H1 (cell line): ENCODE data around the gene NFASC. TPM values are rescaled to one million over a fixed set of nuclear protein-coding genes. Genes with fewer than 3 reads are reported as not detected.

Source experiments
- CTCF ChIA-PET: fragments of 300-600 bp; sonication (Branson Sonifier 250); formaldehyde crosslinking; loops from one replicate; lab custom pipeline; 2021; ENCODE audit not compliant: partially characterized antibody; lab: Charles Lee
- POLR2A ChIA-PET: fragments of 300-600 bp; sonication (Branson Sonifier 250); formaldehyde crosslinking; loops from one replicate; lab custom pipeline; 2021; ENCODE audit warnings: inconsistent platforms; ENCODE audit not compliant: partially characterized antibody; lab: Charles Lee
- DNase-seq, 2 experiments: peaks; one replicate each; pipeline versions ENCODE4 v3.0.0 to v3.0.0-alpha.2; 2010 to 2022; ENCODE audit warnings: low spot score in 2 of 2, low read depth in 1 of 2, mixed read lengths in 1 of 2
- FAIRE-seq: peaks from 2 replicates; lab custom pipeline; 2011; peaks lifted over from hg19 to GRCh38; lab: Jason Lieb, UNC
- H2AFZ ChIP-seq: 2 replicates; pipeline ENCODE4 v1.8.1; 2012; ENCODE audit warnings: low read length, inconsistent platforms
- H2AK5ac ChIP-seq: 2 replicates; pipeline ENCODE4 v1.6.1; 2013; ENCODE audit warnings: low read depth, low read length
- H2BK120ac ChIP-seq: replicated peaks from 2 replicates; pipeline ENCODE3; 2013; ENCODE audit warnings: low read depth, low read length, inconsistent platforms
- H2BK12ac ChIP-seq: 2 replicates; pipeline ENCODE4 v1.6.1; 2013; ENCODE audit warnings: low read depth, low read length
- H2BK15ac ChIP-seq: 2 replicates; pipeline ENCODE4 v1.6.1; 2013; ENCODE audit warnings: low read length
- H2BK20ac ChIP-seq: 2 replicates; pipeline ENCODE4 v1.6.1; 2013; ENCODE audit warnings: low read length
- H2BK5ac ChIP-seq: 2 replicates; pipeline ENCODE4 v1.6.1; 2013; ENCODE audit warnings: low read depth, low read length
- H3K14ac ChIP-seq: 2 replicates; pipeline ENCODE4 v1.6.1; 2013; ENCODE audit warnings: inconsistent platforms; ENCODE audit not compliant: insufficient read length
- H3K18ac ChIP-seq: 2 replicates; pipeline ENCODE4 v1.6.1; 2013; ENCODE audit warnings: low read length; ENCODE audit errors: extremely low read depth
- H3K23ac ChIP-seq: 2 replicates; pipeline ENCODE4 v1.6.1; 2013; ENCODE audit warnings: inconsistent platforms; ENCODE audit not compliant: insufficient read length
- H3K23me2 ChIP-seq: 2 replicates; pipeline ENCODE4 v1.6.1; 2013; ENCODE audit warnings: low read depth, low read length
- H3K27ac ChIP-seq: 2 replicates; pipeline ENCODE4 v1.6.1; 2011; ENCODE audit warnings: low read depth, low read length, inconsistent platforms
- H3K27me3 ChIP-seq, 4 experiments: replicated peaks in 1 of 4; 1 replicate in 1 of 4; 2 replicates in 3 of 4; pipeline versions ENCODE4 v1.6.1 to v1.8.1; 2011 to 2013; ENCODE audit warnings: low read length in 3 of 4, mild to moderate bottlenecking in 3 of 4, inconsistent platforms in 2 of 4, mixed read lengths in 2 of 4, moderate library complexity in 1 of 4; ENCODE audit not compliant: control insufficient read depth in 3 of 4, insufficient read depth in 3 of 4; ENCODE audit errors: extremely low read depth in 1 of 4
- H3K36me3 ChIP-seq, 4 experiments: 2 replicates each; pipeline versions ENCODE4 v1.6.1 to v1.8.1; 2011 to 2013; ENCODE audit warnings: mild to moderate bottlenecking in 4 of 4, low read length in 3 of 4, moderate library complexity in 2 of 4, control low read depth in 1 of 4, inconsistent platforms in 1 of 4; ENCODE audit not compliant: insufficient read depth in 4 of 4, control insufficient read depth in 2 of 4
- H3K4ac ChIP-seq: replicated peaks from 2 replicates; pipeline ENCODE3; 2013; ENCODE audit warnings: low read length, low read depth, mixed read lengths, inconsistent platforms; ENCODE audit not compliant: insufficient read length
- H3K4me1 ChIP-seq, 4 experiments: replicated peaks in 1 of 4; 1 replicate in 1 of 4; 2 replicates in 3 of 4; pipeline versions ENCODE4 v1.6.1 to v1.8.1; 2011 to 2013; ENCODE audit warnings: low read length in 3 of 4, inconsistent platforms in 2 of 4, mixed read lengths in 1 of 4; ENCODE audit not compliant: insufficient read depth in 4 of 4, control insufficient read depth in 3 of 4
- H3K4me2 ChIP-seq, 2 experiments: 2 replicates each; pipeline versions ENCODE4 v1.6.1 to v1.8.1; 2011 to 2013; ENCODE audit warnings: low read depth in 2 of 2, low read length in 2 of 2, control low read depth in 1 of 2, inconsistent platforms in 1 of 2, mild to moderate bottlenecking in 1 of 2; ENCODE audit not compliant: insufficient read depth in 1 of 2
- H3K4me3 ChIP-seq, 4 experiments: fragments of 200-600, 300-600 bp in 1 of 4; sonication (generic), shearing (Covaris generic), sonication (Bioruptor Twin) in 1 of 4; 2 replicates each; pipeline versions ENCODE4 v1.5.1 to v1.8.1; 2011 to 2016; ENCODE audit warnings: low read length in 4 of 4, low read depth in 3 of 4, control low read depth in 2 of 4, inconsistent platforms in 2 of 4, mild to moderate bottlenecking in 2 of 4, mixed read lengths in 1 of 4, moderate library complexity in 1 of 4; ENCODE audit not compliant: insufficient read depth in 2 of 4; ENCODE audit errors: extremely low read depth in 1 of 4
- H3K56ac ChIP-seq: replicated peaks from 2 replicates; pipeline ENCODE3; 2013; ENCODE audit warnings: low read depth, mild to moderate bottlenecking, mixed read lengths, low read length, inconsistent platforms; ENCODE audit not compliant: insufficient read length
- H3K79me1 ChIP-seq: 2 replicates; pipeline ENCODE4 v1.6.1; 2013; ENCODE audit warnings: low read depth, low read length, control low read depth
- H3K79me2 ChIP-seq, 2 experiments: 2 replicates each; pipeline versions ENCODE4 v1.6.1 to v1.8.1; 2012 to 2013; ENCODE audit warnings: low read length in 2 of 2, mild to moderate bottlenecking in 2 of 2, inconsistent platforms in 1 of 2; ENCODE audit not compliant: insufficient read depth in 2 of 2, control insufficient read depth in 1 of 2
- H3K9ac ChIP-seq, 4 experiments: replicated peaks in 1 of 4; 1 replicate in 1 of 4; 2 replicates in 3 of 4; pipeline versions ENCODE4 v1.6.1 to v1.8.1; 2011 to 2013; ENCODE audit warnings: low read depth in 3 of 4, low read length in 3 of 4, control low read depth in 2 of 4, mild to moderate bottlenecking in 2 of 4, moderate library complexity in 2 of 4, inconsistent platforms in 1 of 4; ENCODE audit errors: extremely low read depth in 1 of 4
- H3K9me3 ChIP-seq, 2 experiments: 2 replicates each; pipeline versions ENCODE4 v1.6.1 to v1.8.1; 2012 to 2013; ENCODE audit warnings: mild to moderate bottlenecking in 2 of 2, moderate library complexity in 2 of 2, control low read depth in 1 of 2, inconsistent platforms in 1 of 2, low read depth in 1 of 2, low read length in 1 of 2, mixed read lengths in 1 of 2; ENCODE audit not compliant: insufficient read depth in 2 of 2
- H4K20me1 ChIP-seq, 2 experiments: replicated peaks in 1 of 2; 2 replicates each; pipeline versions ENCODE3 to v1.8.1; 2011 to 2013; ENCODE audit warnings: inconsistent platforms in 2 of 2, low read length in 2 of 2, mild to moderate bottlenecking in 1 of 2; ENCODE audit not compliant: insufficient read depth in 2 of 2, control insufficient read depth in 1 of 2
- H4K5ac ChIP-seq: 2 replicates; pipeline ENCODE4 v1.6.1; 2013; ENCODE audit warnings: low read length, low read depth, mixed read lengths, inconsistent platforms; ENCODE audit not compliant: insufficient read length
- H4K8ac ChIP-seq: 2 replicates; pipeline ENCODE4 v1.8.0; 2013; ENCODE audit warnings: mild to moderate bottlenecking, moderate library complexity, low read length, inconsistent platforms; ENCODE audit not compliant: insufficient read depth; ENCODE audit errors: extremely low read depth
- H4K91ac ChIP-seq: replicated peaks from 2 replicates; pipeline ENCODE3; 2013; ENCODE audit warnings: low read length, mixed read lengths, inconsistent platforms; ENCODE audit not compliant: insufficient read length
- CHD2 ChIP-seq: IDR thresholded peaks from 2 replicates; pipeline ENCODE4 v1.6.1; 2012; ENCODE audit warnings: low read length, improper control_type of control experiment
- CTBP2 ChIP-seq: IDR thresholded peaks from 2 replicates; pipeline ENCODE4 v1.7.0; 2011; ENCODE audit warnings: borderline replicate concordance, mild to moderate bottlenecking, moderate library complexity, mixed read lengths, low read length; ENCODE audit not compliant: insufficient read depth, insufficient read length
- FOSL1 ChIP-seq: IDR thresholded peaks from 2 replicates; pipeline ENCODE4 v1.6.1; 2011; ENCODE audit warnings: mild to moderate bottlenecking, low read depth, low read length, moderate library complexity; ENCODE audit not compliant: insufficient read depth
- HDAC6 ChIP-seq: IDR thresholded peaks from one replicate; pipeline ENCODE4 v1.7.1; 2012; ENCODE audit warnings: low read depth, mild to moderate bottlenecking, inconsistent platforms, low read length, moderate library complexity
- KDM5A ChIP-seq: fragments of 200-600 bp; IDR thresholded peaks from 2 replicates; pipeline ENCODE4 v1.7.1; 2012; ENCODE audit warnings: mild to moderate bottlenecking, low read length, inconsistent platforms, mixed read lengths
- PHF8 ChIP-seq: fragments of 200-600 bp; sonication (generic); conservative IDR thresholded peaks from 2 replicates; pipeline ENCODE4 v1.7.1; 2012; ENCODE audit warnings: low read depth, mild to moderate bottlenecking, inconsistent platforms, low read length, moderate library complexity
- POLR2AphosphoS5 ChIP-seq: IDR thresholded peaks from 2 replicates; pipeline ENCODE4 v1.6.1; 2011; ENCODE audit warnings: low read depth, low read length
- RXRA ChIP-seq: IDR thresholded peaks from 2 replicates; pipeline ENCODE4 v1.6.1; 2011; ENCODE audit warnings: low read depth, mild to moderate bottlenecking, low read length, moderate library complexity; ENCODE audit not compliant: insufficient read depth
- SIN3A ChIP-seq, 2 experiments: IDR thresholded peaks in 1 of 2; conservative IDR thresholded peaks in 1 of 2; 2 replicates each; pipeline ENCODE4 v1.6.1; 2011 to 2012; ENCODE audit warnings: low read length in 2 of 2, improper control_type of control experiment in 1 of 2, low read depth in 1 of 2, mild to moderate bottlenecking in 1 of 2
- SIX5 ChIP-seq: IDR thresholded peaks from 2 replicates; pipeline ENCODE4 v1.6.1; 2011; ENCODE audit warnings: mild to moderate bottlenecking, low read depth, low read length
- WGBS, 2 experiments: shearing (Covaris generic) in 1 of 2; methylation state at CpG; one replicate each; pipeline versions ENCODE4 v1.1.6 to v1.1.7; 2013 to 2015; ENCODE audit warnings: low lambda C conversion rate in 2 of 2, mixed read lengths in 2 of 2, inconsistent platforms in 1 of 2, low coverage in 1 of 2, missing lambda C conversion rate in 1 of 2; ENCODE audit not compliant: insufficient replicate concordance in 2 of 2, insufficient coverage in 1 of 2, insufficient read length in 1 of 2; ENCODE audit errors: extremely low coverage in 1 of 2, missing lambda C conversion rate in 1 of 2; 5-methylcytosine and 5-hydroxymethylcytosine counted together
- polyA plus RNA-seq, 7 experiments: library from polyadenylated mRNA; depleted of rRNA in 3 of 7; stranded (reverse) in 5 of 7; unstranded in 2 of 7; fragments of >200 nt in 5 of 7; fragments of 200-250 nt in 2 of 7; gene quantifications; 1 replicate in 5 of 7; 2 replicates in 1 of 7; 4 replicates in 1 of 7; pipeline versions ENCODE4 v1.2.1 to v1.2.3, GENCODE V29; 2011 to 2013; ENCODE audit warnings: missing spikeins in 2 of 7, mixed read lengths in 2 of 7
- total RNA-seq: library from RNA; stranded (reverse); fragmentation: NEBNext Ultra II Directional; extraction: Animal tissue kit (Norgen Biotek cat#: 25700); gene quantifications from 2 replicates; pipeline ENCODE4 v1.2.1, GENCODE V29; 2021
- TF ChIP-seq, protein P1 (sequence below), 3 experiments: IDR thresholded peaks; 1 replicate in 2 of 3; 2 replicates in 1 of 3; pipeline versions ENCODE4 v1.5.1 to v1.6.1; 2011; ENCODE audit warnings: low read length in 3 of 3, mild to moderate bottlenecking in 3 of 3, inconsistent platforms in 2 of 3, low read depth in 1 of 3, moderate library complexity in 1 of 3; ENCODE audit not compliant: insufficient read depth in 1 of 3; ENCODE audit errors: control extremely low read depth in 1 of 3

The NFASC gene
- total and polyA plus RNA-seq, 2 of the 8 experiments (the other 6 are each of a cell fraction or from before 2014, with no cell fraction given): 5.0 to 15.2 TPM

DNA sequence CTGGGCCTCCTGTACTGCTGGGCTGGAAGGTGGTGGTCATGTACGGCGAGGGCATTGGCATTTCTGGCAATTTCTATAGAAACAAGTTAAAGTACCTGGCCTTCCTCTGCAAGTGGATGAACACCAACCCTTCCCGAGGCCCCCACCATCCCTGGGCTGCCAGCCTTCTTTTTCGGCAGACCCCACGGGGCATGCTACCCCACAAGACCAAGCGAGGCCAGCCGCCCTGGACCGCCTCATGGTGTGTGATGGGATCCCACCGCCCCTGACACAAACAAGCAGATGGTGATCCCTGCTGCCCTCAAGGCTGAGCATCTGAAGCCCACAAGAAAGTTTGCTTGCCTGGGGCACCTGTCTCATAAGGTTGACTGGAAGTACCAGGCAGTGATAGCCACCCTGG lies 76.0 kb downstream of the NFASC start:
- H3K4me3 ChIP-seq: no peak overlapping the region
- H2BK15ac ChIP-seq: no peak overlapping the region
- DNase-seq: no peak
- no peak overlapping the region for H2BK12ac ChIP-seq
- CTCF ChIA-PET: interaction anchor here (0.6 to 11.9 kb wide), 6 partner anchors 21 to 335 kb away, joined by 3 to 278 read pairs (median 4); no protein-coding TSS in a partner anchor
- H3K9me3 ChIP-seq: no peaks in the 10 kb centered on the region
- 93% methylated on average over 9 of the region's 9 CpGs; no CpG with 5 or more reads in 1 of the 2 experiments for WGBS, 2 experiments
- H3K79me2 ChIP-seq: no peaks in the 10 kb centered on the region
- H3K14ac ChIP-seq: no peak overlapping the region
- H3K23me2 ChIP-seq: 0 out of 2 replicates have a peak, but pooled peaks cover 4% of the 10 kb centered on the region
- H3K18ac ChIP-seq: no peak overlapping the region
- FAIRE-seq: no peak
- no peak overlapping the region for H3K9ac ChIP-seq
- POLR2A ChIA-PET: no interaction called here
- H4K91ac ChIP-seq: no peak overlapping the region
- H3K36me3 ChIP-seq: no peaks in the 10 kb centered on the region
- no peak overlapping the region for H4K8ac ChIP-seq
- no peaks in the 10 kb centered on the region for H3K27me3 ChIP-seq
- H3K27ac ChIP-seq: no peak overlapping the region
- no peak overlapping the region for H2BK120ac ChIP-seq
- H4K5ac ChIP-seq: no peak overlapping the region
- no peak overlapping the region for H2AFZ ChIP-seq
- H4K20me1 ChIP-seq: peaks cover 0 to 2% of the 10 kb centered on the region in 2 experiments
- H2AK5ac ChIP-seq: no peak overlapping the region
- no peaks in the 10 kb centered on the region for H3K79me1 ChIP-seq
- H3K56ac ChIP-seq: no peak overlapping the region
- no peak overlapping the region for H3K4ac ChIP-seq
- peaks cover 0 to 7% (median 4%) of the 10 kb centered on the region in 4 experiments; a peak in 5 of 7 replicates for H3K4me1 ChIP-seq
- H2BK20ac ChIP-seq: no peak overlapping the region
- no peak overlapping the region for H2BK5ac ChIP-seq
- no peak overlapping the region for H3K4me2 ChIP-seq
- H3K23ac ChIP-seq: no peak overlapping the region
- no peak for TF ChIP-seq CHD2
- no peak for TF ChIP-seq HDAC6
- TF ChIP-seq PHF8: no peak
- TF ChIP-seq, protein P1, sequence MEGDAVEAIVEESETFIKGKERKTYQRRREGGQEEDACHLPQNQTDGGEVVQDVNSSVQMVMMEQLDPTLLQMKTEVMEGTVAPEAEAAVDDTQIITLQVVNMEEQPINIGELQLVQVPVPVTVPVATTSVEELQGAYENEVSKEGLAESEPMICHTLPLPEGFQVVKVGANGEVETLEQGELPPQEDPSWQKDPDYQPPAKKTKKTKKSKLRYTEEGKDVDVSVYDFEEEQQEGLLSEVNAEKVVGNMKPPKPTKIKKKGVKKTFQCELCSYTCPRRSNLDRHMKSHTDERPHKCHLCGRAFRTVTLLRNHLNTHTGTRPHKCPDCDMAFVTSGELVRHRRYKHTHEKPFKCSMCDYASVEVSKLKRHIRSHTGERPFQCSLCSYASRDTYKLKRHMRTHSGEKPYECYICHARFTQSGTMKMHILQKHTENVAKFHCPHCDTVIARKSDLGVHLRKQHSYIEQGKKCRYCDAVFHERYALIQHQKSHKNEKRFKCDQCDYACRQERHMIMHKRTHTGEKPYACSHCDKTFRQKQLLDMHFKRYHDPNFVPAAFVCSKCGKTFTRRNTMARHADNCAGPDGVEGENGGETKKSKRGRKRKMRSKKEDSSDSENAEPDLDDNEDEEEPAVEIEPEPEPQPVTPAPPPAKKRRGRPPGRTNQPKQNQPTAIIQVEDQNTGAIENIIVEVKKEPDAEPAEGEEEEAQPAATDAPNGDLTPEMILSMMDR (IDR thresholded peaks at IDR 0.05; ENCODE audit: control extremely low read depth in 1 of 3, insufficient read depth in 1 of 3, low read depth in 1 of 3, low read length in 3 of 3): no peak
- no peak for TF ChIP-seq KDM5A
- TF ChIP-seq FOSL1: no peak
- no peak for TF ChIP-seq SIN3A (conservative IDR thresholded peaks at IDR 0.05 in 1 of 2, IDR thresholded peaks at IDR 0.05 in 1 of 2; ENCODE audit: low read depth in 1 of 2, low read length in 2 of 2)
- TF ChIP-seq POLR2AphosphoS5: no peak
- no peak for TF ChIP-seq SIX5
- no peak for TF ChIP-seq RXRA
- no peak for TF ChIP-seq CTBP2
